GM12892 (cell line): ENCODE measurements around the gene CAMK2N1.

Experiments
- POLR2A ChIP-seq: IDR thresholded peaks from 2 replicates; pipeline ENCODE4 v1.6.1; 2011; ENCODE audit warnings: low read depth, low read length, control low read depth
- TAF1 ChIP-seq: IDR thresholded peaks from 2 replicates; pipeline ENCODE4 v1.6.1; 2011; ENCODE audit warnings: low read depth, mild to moderate bottlenecking, control low read depth, low read length, borderline replicate concordance

GRCh38 chr1:20500716-20501115, 14.7 kb upstream of the CAMK2N1 start:
- no peak for TF ChIP-seq POLR2A
- TF ChIP-seq TAF1, result no peak
